ENCODE results near the gene APOBEC3F.
"Not testable (repeated sequence)": the region's sequence is repeated elsewhere in the genome, so short reads cannot be mapped to it uniquely, and the experiment has no call there.

Gene APOBEC3F

DNA sequence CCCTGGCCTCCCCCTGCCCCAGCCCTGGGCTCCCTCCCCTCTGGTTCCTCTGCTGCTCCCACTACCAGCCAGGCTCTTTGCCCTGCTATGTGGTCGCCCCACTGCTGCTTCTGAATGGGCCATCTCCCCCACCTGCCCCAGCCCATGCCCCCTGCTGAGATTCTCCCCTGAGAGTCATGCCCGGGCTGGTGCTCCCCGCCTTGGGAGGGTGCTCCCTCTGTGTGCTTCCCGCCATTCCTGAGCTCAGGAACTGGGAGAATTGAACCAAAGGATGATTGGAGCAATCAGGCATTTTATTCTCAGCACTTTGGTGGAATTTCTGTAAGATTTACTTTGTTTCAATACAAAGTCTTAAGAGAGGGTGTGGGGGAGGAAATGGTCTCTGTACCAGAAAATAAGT lies 12.9 kb upstream of the APOBEC3F start:
- DNase-seq (ENCODE audit: low spot score) = no peak

GRCh38 chr22:39028281-39028680 lies 12.4 kb upstream of the APOBEC3F start:
- DNase-seq (ENCODE audit: low spot score) = no peak

- no peak for DNase-seq (ENCODE audit: low spot score)
These were observed 11.4 kb upstream of the APOBEC3F start for GRCh38 chr22:39029227-39029626.

- no peak for DNase-seq (ENCODE audit: low spot score)
These were observed 10.0 kb upstream of the APOBEC3F start for GRCh38 chr22:39030705-39031104.

DNA sequence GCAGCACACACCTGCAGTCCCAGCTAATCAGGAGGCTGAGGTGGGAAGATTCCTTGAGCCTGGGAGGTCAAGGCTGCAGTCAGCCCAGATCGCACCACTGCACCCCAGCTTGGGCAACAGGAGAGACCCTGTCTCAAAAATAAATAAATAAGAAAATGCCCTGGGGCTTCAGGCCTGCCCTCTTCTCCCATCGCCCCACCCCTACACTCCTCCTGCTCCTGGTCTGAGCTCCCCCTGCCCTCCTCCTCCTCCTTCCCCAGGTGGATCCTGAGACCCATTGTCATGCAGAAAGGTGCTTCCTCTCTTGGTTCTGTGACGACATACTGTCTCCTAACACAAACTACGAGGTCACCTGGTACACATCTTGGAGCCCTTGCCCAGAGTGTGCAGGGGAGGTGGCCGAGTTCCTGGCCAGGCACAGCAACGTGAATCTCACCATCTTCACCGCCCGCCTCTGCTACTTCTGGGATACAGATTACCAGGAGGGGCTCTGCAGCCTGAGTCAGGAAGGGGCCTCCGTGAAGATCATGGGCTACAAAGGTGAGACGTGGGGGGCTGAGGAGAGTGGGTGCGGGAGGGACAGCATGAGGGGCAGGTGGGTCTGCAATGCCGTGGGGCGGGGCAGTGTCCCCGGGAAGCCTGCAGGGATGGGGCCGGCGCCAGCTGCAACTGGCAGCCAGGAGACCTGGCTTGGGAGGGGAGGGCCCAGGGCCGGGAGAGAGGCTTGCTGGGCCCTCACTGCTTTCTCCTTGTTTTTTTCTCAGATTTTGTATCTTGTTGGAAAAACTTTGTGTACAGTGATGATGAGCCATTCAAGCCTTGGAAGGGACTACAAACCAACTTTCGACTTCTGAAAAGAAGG lies 9.0 kb upstream of the APOBEC3F start:
- not testable (repeated sequence) for DNase-seq (ENCODE audit: low spot score)

- not testable (repeated sequence) for DNase-seq (ENCODE audit: low spot score)
These were observed 3.6 kb upstream of the APOBEC3F start for GRCh38 chr22:39037071-39037470.

GRCh38 chr22:39039306-39040126 lies 1.1 kb upstream of the APOBEC3F start:
- DNase-seq (ENCODE audit: low spot score) = no peak

GRCh38 chr22:39040155-39040537 lies 518 bp upstream of the APOBEC3F start:
- DNase-seq (ENCODE audit: low spot score) = not testable (repeated sequence)

DNA sequence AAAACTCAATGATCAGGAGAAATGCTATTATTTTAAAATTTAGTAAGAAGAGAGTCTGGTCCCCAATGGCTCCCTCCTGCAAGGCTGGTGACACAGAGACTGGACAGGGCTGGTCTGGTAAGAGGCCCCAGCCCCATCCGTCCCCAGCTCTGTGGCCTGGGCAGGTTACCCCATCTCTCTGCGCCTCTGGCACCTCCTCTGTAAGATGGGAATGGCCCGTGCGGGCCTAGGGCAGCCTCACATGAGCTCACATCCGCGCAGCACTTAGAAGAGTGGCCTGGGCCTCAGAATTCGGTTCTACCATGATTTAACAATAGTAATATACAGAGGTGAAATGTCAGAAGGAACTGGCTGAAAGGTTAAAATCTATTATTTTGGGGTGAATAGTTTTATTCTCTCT lies 1.2 kb downstream of the APOBEC3F start:
- no peak for DNase-seq (ENCODE audit: low spot score)

DNA sequence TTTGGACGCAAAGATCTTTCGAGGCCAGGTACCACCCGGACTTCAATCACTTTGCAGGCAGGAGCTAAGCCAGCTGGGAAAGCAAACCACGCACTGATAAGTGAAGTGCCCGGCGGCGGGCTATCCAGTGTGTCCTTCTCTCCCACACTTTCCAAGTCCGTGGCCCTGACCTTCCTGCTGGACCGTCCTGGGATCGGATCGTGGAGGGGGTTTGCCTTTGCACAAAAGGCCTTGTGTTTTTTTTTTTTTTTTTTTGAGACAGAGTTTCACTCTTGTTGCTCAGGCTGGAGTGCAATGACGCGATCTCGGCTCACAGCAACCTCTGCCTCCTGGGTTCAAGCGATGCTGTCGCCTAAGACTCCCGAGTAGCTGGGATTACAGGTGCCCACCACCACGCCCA lies 2.4 kb downstream of the APOBEC3F start:
- DNase-seq (ENCODE audit: low spot score) = not testable (repeated sequence)

- DNase-seq (ENCODE audit: low spot score) = not testable (repeated sequence)
These were observed 4.5 kb downstream of the APOBEC3F start for GRCh38 chr22:39045136-39045535.

DNA sequence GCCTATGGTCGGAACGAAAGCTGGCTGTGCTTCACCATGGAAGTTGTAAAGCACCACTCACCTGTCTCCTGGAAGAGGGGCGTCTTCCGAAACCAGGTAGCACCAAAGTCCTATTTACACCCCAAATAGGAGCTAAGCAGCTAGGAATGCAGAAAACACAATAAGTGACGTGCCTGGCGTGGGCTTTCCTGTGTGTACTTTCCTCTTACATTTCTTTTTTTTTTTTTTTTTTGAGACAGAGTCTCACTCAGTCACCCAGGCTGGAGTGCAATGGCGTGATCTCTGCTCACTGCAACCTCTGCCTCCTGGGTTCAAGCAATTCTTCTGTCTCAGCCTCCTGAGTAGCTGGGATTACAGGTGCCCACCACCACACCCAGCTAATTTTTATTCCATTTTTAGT lies 8.8 kb downstream of the APOBEC3F start:
- not testable (repeated sequence) for DNase-seq (ENCODE audit: low spot score)

DNA sequence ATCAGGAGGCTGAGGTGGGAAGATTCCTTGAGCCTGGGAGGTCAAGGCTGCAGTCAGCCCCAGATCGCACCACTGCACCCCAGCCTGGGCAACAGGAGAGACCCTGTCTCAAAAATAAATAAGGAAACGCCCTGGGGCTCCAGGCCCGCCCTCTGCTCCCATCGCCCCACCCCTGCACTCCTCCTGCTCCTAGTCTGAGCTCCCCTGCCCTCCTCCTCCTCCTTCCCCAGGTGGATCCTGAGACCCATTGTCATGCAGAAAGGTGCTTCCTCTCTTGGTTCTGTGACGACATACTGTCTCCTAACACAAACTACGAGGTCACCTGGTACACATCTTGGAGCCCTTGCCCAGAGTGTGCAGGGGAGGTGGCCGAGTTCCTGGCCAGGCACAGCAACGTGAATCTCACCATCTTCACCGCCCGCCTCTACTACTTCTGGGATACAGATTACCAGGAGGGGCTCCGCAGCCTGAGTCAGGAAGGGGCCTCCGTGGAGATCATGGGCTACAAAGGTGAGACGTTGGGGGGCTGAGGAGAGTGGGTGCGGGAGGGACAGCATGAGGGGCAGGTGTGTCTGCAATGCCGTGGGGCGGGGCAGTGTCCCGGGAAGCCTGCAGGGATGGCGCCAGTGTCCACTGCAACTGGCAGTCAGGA lies 11.3 kb downstream of the APOBEC3F start:
- not testable (repeated sequence) for DNase-seq (ENCODE audit: low spot score)

DNA sequence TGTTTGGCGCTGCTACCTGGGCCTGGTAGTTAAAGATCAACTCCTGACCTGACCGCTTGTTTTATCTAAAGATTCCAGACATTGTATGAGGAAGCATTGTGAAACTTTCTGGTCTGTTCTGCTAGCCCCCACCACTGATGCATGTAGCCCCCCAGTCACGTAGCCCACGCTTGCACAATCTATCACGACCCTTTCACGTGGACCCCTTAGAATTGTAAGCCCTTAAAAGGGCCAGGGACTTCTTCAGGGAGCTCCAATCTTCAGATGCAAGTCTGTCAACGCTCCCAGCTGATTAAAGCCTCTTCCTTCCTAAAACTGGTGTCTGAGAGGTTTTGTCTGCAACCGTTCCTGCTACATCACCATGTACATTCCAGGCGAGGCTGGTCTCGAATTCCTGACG lies 15.0 kb downstream of the APOBEC3F start:
- DNase-seq (ENCODE audit: low spot score) = no peak

DNA sequence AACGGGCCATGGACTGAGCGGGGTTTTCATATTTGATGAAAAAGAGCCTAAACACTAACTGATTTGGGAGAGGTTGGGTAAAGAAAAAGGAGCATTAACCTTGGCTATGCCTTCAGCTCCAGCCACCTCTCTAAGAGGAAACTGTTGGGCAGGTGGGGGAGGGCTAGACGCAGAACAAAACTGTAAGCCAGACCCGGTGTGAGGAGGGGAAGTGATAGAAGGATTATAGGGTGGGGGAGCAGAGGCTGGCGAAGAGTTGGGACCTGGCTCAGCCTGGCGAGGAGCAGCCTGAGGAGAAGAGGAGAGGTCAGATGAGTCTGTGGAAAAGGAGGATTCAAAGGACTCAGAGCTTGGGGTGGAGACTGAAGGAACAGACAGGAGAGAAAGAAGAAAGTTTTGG lies 20.6 kb downstream of the APOBEC3F start:
- not testable (repeated sequence) for DNase-seq (ENCODE audit: low spot score)

GRCh38 chr22:39061951-39062350 lies 21.3 kb downstream of the APOBEC3F start:
- DNase-seq (ENCODE audit: low spot score) = not testable (repeated sequence)

- DNase-seq (ENCODE audit: low spot score) = not testable (repeated sequence)
These were observed 23.2 kb downstream of the APOBEC3F start for GRCh38 chr22:39063904-39064303.

- DNase-seq (ENCODE audit: low spot score) = not testable (repeated sequence)
These were observed 26.0 kb downstream of the APOBEC3F start for GRCh38 chr22:39066442-39067276.

GRCh38 chr22:39068033-39068785 lies 27.5 kb downstream of the APOBEC3F start:
- DNase-seq (ENCODE audit: low spot score) = no peak

- no peak for DNase-seq (ENCODE audit: low spot score)
These were observed 29.5 kb downstream of the APOBEC3F start for GRCh38 chr22:39070186-39070585.

DNA sequence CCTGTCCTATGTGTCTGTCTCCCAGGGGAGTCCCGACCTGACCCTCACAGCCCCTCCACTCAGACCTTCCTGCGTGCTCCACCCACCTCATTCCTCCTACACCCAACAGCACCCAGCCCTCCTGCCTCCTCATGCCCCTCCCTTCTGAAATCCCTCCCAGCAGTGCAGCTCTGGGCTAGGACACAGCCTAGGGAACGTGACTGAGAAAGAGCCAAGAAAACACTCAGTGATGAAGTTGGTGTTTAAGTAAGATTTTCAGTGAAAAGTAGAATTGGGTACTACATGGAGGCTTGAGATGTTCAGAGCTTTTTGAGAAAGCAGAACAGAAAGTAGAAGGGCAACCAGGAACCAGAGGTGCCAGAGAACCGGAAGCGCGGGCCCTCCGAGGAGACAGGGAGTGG lies 31.9 kb downstream of the APOBEC3F start:
- not testable (repeated sequence) for DNase-seq (ENCODE audit: low spot score)

Data from CD4-positive, alpha-beta T cell treated with Interleukin-15 for 4 hours (primary cell).